ENCODE measurements around the gene MTA1. TPM values are rescaled to one million over a fixed set of nuclear protein-coding genes. Genes with fewer than 3 reads are reported as not detected.

Gene MTA1
- total and polyA plus RNA-seq, 4 experiments from 2014 or later = 1.5 to 123 (median 64.2) TPM

GRCh38 chr14:105490267-105490571 is 70.6 kb downstream of the MTA1 start:
- Mint-ChIP-seq H3K4me3 (peak overlapping the region in 4 of 8 donors; percentile 88 to 94 (median 92)), H3K9me3 (peaks cover 0 to 2% (median 0%) of the 10 kb centered on the region in 8 donors), H3K4me1 (peaks cover 11 to 54% (median 23%) of the 10 kb centered on the region in 4 donors), H3K27me3 (no peaks in the 10 kb centered on the region), H3K27ac (peak overlapping the region in 5 of 7 donors; percentile 96 to 99 (median 99)), H3K36me3 (peaks cover 4 to 16% of the 10 kb centered on the region in 2 donors)
- no peaks in the 10 kb centered on the region for H3K27me3 ChIP-seq (ENCODE audit: insufficient read depth, low read length)
- H3K36me3 ChIP-seq (ENCODE audit: insufficient read depth, low read length) = no peaks in the 10 kb centered on the region
- ChIA-PET POLR2A (ENCODE audit: partially characterized antibody) (interaction anchor here (0.7 to 5.9 kb wide), 24 partner anchors 11 to 673 kb away, joined by 3 to 346 read pairs (median 6); partner anchors contain the start of genes BRF1, BTBD6, GPR132 and PACS2), CTCF (ENCODE audit: partially characterized antibody) (interaction anchor here (0.7 to 4.5 kb wide), 26 partner anchors 9 to 416 kb away, joined by 3 to 122 read pairs (median 4); no protein-coding TSS in a partner anchor)
- peak overlapping the region; percentile 97 for H3K27ac ChIP-seq (ENCODE audit: low read depth, low read length)
- H3K4me3 ChIP-seq (ENCODE audit: low read length in 2 of 2) = peak overlapping the region in 1 of 2 donors; percentile 79
- intact Hi-C loops (cut with micrococcal nuclease) = loop anchor here (1.0 to 2.0 kb wide), 9 partner anchors 15 to 469 kb away; partner anchors contain the start of genes CDCA4, CRIP2, GPR132 and PACS2
- no peaks in the 10 kb centered on the region for H3K9me3 ChIP-seq (ENCODE audit: control insufficient read depth in 1 of 2, low read length in 2 of 2)
- H3K4me1 ChIP-seq (ENCODE audit: insufficient read depth, low read length) = peaks cover 38% of the 10 kb centered on the region
- DNase-seq = no peak

DNA sequence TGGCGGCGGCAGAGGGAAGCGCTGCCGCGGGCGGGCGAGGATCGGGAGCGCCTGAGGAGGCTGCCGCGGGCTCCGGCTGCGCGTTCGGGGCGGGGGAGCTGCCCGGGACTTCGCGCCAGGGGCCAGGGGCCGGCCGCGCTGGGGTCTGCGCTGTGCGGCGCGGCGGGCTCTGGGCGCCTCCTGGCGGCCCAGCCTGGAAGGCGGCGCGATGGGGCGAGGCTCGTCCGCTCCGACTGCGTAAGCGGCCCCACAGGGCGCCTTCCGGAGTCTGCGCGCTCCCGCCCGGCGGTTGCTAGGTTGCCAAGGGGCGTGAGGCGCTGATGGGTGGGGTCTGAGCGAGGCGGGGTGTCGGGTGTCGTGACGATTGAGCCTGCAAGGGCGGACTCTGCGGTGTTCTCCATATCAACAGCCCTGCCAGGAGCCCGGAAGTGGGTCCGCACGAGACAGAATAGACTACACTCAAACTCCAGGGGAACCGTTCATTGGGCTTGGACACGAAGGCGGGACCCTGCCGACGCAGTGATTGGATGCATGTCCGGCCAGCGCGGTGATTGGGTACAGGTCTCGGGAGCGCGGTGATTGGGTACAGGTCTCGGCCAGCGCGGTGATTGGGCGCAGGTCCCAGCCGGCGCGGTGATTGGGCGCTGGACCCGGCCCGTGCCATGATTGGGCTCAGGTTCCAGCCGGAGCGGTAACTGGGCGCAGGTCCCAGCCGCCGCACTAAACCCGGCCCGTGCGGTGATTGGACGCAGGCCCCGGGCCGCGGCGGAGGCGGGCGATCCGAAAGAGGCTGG is 71.1 kb downstream of the MTA1 start, which contains the start of gene TEDC1:
TEDC1 (plus strand) TSS at position 675 of the 794 bp plus-strand sequence. CDS start 130 bp downstream, outside the sequence.
- H3K9me3 Mint-ChIP-seq = peaks cover 0 to 2% (median 0%) of the 10 kb centered on the region in 8 donors
- H3K27me3 Mint-ChIP-seq = no peaks in the 10 kb centered on the region
- Histone ChIP-seq H3K27me3 (ENCODE audit: insufficient read depth, low read length) (no peaks in the 10 kb centered on the region), H3K4me3 (ENCODE audit: low read length in 2 of 2) (peak within 1 kb of the TSS in 1 of 2 donors; percentile 79), H3K9me3 (ENCODE audit: control insufficient read depth in 1 of 2, low read length in 2 of 2) (no peaks in the 10 kb centered on the region), H3K27ac (ENCODE audit: low read depth, low read length) (peak within 1 kb of the TSS; percentile 97), H3K4me1 (ENCODE audit: insufficient read depth, low read length) (peaks cover 33% of the 10 kb centered on the region), H3K36me3 (ENCODE audit: insufficient read depth, low read length) (no peaks in the 10 kb centered on the region)
- H3K27ac Mint-ChIP-seq = peak within 1 kb of the TSS; percentile 91 to 99 (median 99)
- H3K4me1 Mint-ChIP-seq = peaks cover 8 to 49% (median 19%) of the 10 kb centered on the region in 4 donors
- ChIA-PET CTCF (ENCODE audit: partially characterized antibody) (interaction anchor here (0.8 to 4.5 kb wide), 16 partner anchors 9 to 400 kb away, joined by 3 to 122 read pairs (median 6); no protein-coding TSS in a partner anchor), POLR2A (ENCODE audit: partially characterized antibody) (interaction anchor here (0.7 to 5.9 kb wide), 22 partner anchors 9 to 674 kb away, joined by 3 to 346 read pairs (median 6); partner anchors contain the start of genes BRF1, BTBD6, GPR132 and PACS2)
- intact Hi-C loops (cut with micrococcal nuclease) = loop anchor here (1.0 to 2.0 kb wide), 13 partner anchors 16 to 470 kb away; partner anchors contain the start of genes BRF1, CDCA4, CRIP2 and GPR132
- peak within 1 kb of the TSS; percentile 85 to 94 (median 88) for H3K4me3 Mint-ChIP-seq
- H3K36me3 Mint-ChIP-seq = peaks cover 4 to 16% of the 10 kb centered on the region in 2 donors
- DNase-seq = peak; percentile 99 to 100 (median 100)

DNA sequence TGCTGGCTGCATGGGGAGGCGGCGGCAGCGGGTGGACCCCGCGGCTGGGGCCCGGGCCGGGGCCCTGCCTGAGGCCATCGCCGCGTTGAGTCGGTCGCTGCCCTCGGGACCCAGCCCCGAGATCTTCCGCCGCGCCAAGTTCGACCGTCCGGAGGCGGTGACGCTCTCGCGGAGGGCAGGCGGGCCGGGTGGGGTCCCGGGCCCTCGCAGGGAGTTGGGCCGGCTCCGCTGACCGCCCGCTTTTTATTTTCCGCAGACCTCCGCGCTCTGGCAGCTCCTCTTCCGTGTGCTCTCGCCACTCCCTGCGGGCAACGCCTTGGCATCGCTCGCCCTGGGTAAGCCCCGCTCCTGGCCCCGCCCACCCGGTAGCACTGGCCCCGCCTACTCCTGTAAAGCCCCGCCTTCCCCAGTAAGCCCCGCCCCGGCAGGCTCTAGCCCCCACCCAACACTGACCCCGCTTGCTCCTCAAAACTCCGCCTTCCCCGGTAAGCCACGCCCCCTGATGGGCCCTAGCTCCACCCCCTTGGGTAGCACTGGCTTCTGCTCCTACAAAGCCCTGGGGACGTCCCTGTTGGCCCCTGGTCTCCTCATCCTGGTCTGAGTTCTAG is 71.8 kb downstream of the MTA1 start:
- Histone ChIP-seq H3K27ac (ENCODE audit: low read depth, low read length) (peak overlapping the region; percentile 94), H3K9me3 (ENCODE audit: control insufficient read depth in 1 of 2, low read length in 2 of 2) (no peaks in the 10 kb centered on the region), H3K27me3 (ENCODE audit: insufficient read depth, low read length) (no peaks in the 10 kb centered on the region), H3K4me3 (ENCODE audit: low read length in 2 of 2) (peak overlapping the region in 1 of 2 donors; percentile 73), H3K36me3 (ENCODE audit: insufficient read depth, low read length) (no peaks in the 10 kb centered on the region), H3K4me1 (ENCODE audit: insufficient read depth, low read length) (peaks cover 26% of the 10 kb centered on the region)
- intact Hi-C loops (cut with micrococcal nuclease) = loop anchor here (1.0 to 2.0 kb wide), 9 partner anchors 17 to 471 kb away; partner anchors contain the start of genes BRF1, CDCA4, CRIP2 and GPR132
- POLR2A ChIA-PET (ENCODE audit: partially characterized antibody) = interaction anchor here (0.7 to 5.9 kb wide), 11 partner anchors 9 to 690 kb away, joined by 3 to 346 read pairs (median 4); partner anchors contain the start of genes PACS2, TEX22, TMEM121 and ZBTB42
- Mint-ChIP-seq H3K27ac (peak overlapping the region; percentile 90 to 96 (median 94)), H3K4me3 (peak overlapping the region; percentile 82 to 89 (median 85)), H3K36me3 (peaks cover 4 to 16% of the 10 kb centered on the region in 2 donors), H3K4me1 (peaks cover 6 to 45% (median 16%) of the 10 kb centered on the region in 4 donors), H3K9me3 (peaks cover 0 to 2% (median 0%) of the 10 kb centered on the region in 8 donors), H3K27me3 (no peaks in the 10 kb centered on the region)
- peak; percentile 75 to 91 (median 78) for DNase-seq
- CTCF ChIA-PET (ENCODE audit: partially characterized antibody) = interaction anchor here (1.2 to 4.5 kb wide), 2 partner anchors 10 to 120 kb away, joined by 6 to 94 read pairs; no protein-coding TSS in a partner anchor

DNA sequence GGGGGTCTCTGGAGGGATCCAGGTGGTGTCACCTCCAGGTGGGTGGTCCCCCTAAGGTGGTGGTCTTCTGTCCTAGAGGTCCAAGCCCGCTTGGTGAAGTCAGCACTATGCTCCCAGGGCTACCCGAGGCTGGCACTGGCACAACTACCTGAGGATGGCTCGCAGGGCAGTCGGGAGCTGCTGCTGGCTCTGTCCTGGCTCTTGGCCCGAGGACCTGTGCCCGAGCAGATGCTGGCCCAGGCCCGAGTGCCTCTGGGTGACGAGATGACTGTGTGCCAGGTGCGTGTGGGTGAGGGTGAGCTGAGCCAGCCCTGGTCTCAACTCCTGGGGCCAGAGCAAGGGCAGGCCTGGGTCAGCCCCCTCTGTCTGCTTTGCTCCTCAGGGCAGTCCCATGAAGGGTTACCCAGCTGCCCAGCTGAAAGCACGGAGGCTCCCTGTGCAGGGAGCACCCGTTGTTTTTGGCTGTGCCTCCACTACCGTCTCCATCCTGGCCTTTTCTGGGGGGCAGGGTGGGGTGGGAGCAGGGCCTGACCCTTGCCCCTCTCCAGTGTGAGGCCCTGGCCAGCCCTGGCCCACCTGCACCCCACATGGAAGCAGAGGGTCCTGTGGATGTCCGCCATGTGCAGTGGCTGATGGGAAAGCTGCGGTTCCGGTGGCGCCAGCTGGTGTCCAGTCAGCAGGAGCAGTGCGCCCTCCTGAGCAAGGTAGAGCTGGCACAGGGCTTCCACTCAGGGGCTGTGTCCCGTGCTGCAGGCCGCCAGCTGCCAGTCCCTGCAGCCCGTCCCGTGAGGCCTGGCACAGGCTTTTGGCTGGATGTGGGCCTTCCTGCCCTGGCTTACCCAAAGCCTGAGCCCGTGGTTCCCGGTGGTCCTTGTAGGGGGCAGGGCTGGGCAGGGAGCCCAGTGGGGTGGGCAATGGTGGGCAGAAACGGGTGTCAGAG is 72.7 kb downstream of the MTA1 start:
- Histone ChIP-seq H3K27ac (ENCODE audit: low read depth, low read length) (peak overlapping the region; percentile 94), H3K36me3 (ENCODE audit: insufficient read depth, low read length) (no peaks in the 10 kb centered on the region), H3K4me3 (ENCODE audit: low read length in 2 of 2) (no peak overlapping the region), H3K9me3 (ENCODE audit: control insufficient read depth in 1 of 2, low read length in 2 of 2) (no peaks in the 10 kb centered on the region), H3K27me3 (ENCODE audit: insufficient read depth, low read length) (no peaks in the 10 kb centered on the region), H3K4me1 (ENCODE audit: insufficient read depth, low read length) (peaks cover 22% of the 10 kb centered on the region)
- H3K4me1 Mint-ChIP-seq = peaks cover 4 to 40% (median 16%) of the 10 kb centered on the region in 4 donors
- H3K4me3 Mint-ChIP-seq = peak overlapping the region; percentile 81 to 89 (median 84)
- peaks cover 4 to 16% of the 10 kb centered on the region in 2 donors for H3K36me3 Mint-ChIP-seq
- ChIA-PET CTCF (ENCODE audit: partially characterized antibody) (interaction anchor here (1.2 to 4.5 kb wide), 2 partner anchors 11 to 120 kb away, joined by 6 to 94 read pairs; no protein-coding TSS in a partner anchor), POLR2A (ENCODE audit: partially characterized antibody) (interaction anchor here (0.7 to 5.9 kb wide), 10 partner anchors 8 to 691 kb away, joined by 3 to 346 read pairs (median 4); partner anchors contain the start of genes PACS2, TEX22, TMEM121 and ZBTB42)
- intact Hi-C loops (cut with micrococcal nuclease) = no loop called here
- no peaks in the 10 kb centered on the region for H3K27me3 Mint-ChIP-seq
- DNase-seq = peak in 1 of 5 donors; percentile 42
- peaks cover 0 to 2% (median 0%) of the 10 kb centered on the region in 8 donors for H3K9me3 Mint-ChIP-seq
- peak overlapping the region; percentile 90 to 96 (median 94) for H3K27ac Mint-ChIP-seq

- intact Hi-C loops (cut with micrococcal nuclease) = no loop called here
- no peaks in the 10 kb centered on the region for H3K9me3 ChIP-seq (ENCODE audit: control insufficient read depth in 1 of 2, low read length in 2 of 2)
- peak in 1 of 5 donors; percentile 47 for DNase-seq
- H3K27ac ChIP-seq (ENCODE audit: low read depth, low read length) = no peak overlapping the region
- no peaks in the 10 kb centered on the region for H3K36me3 ChIP-seq (ENCODE audit: insufficient read depth, low read length)
- Mint-ChIP-seq H3K36me3 (peaks cover 4 to 13% of the 10 kb centered on the region in 2 donors), H3K9me3 (peaks cover 0 to 2% (median 0%) of the 10 kb centered on the region in 8 donors), H3K4me1 (peaks cover 4 to 31% (median 16%) of the 10 kb centered on the region in 4 donors), H3K27me3 (no peaks in the 10 kb centered on the region), H3K4me3 (peak overlapping the region in 5 of 8 donors; percentile 7 to 61 (median 13)), H3K27ac (peak overlapping the region in 4 of 7 donors; percentile 32 to 78 (median 54))
- no peak overlapping the region for H3K4me3 ChIP-seq (ENCODE audit: low read length in 2 of 2)
- no peaks in the 10 kb centered on the region for H3K27me3 ChIP-seq (ENCODE audit: insufficient read depth, low read length)
- POLR2A ChIA-PET (ENCODE audit: partially characterized antibody) = interaction anchor here (3.9 to 5.9 kb wide), 3 partner anchors 14 to 95 kb away, joined by 28 to 346 read pairs (median 48); partner anchors contain the start of genes TEX22 and TMEM121
- CTCF ChIA-PET (ENCODE audit: partially characterized antibody) = interaction anchor here (1.2 to 4.5 kb wide), 2 partner anchors 12 to 121 kb away, joined by 6 to 94 read pairs; no protein-coding TSS in a partner anchor
- H3K4me1 ChIP-seq (ENCODE audit: insufficient read depth, low read length) = peaks cover 22% of the 10 kb centered on the region
These were observed 73.6 kb downstream of the MTA1 start for GRCh38 chr14:105492971-105493871.
